HepG2 (cell line): ENCODE results near the gene SLC34A3. TPM values are rescaled to one million over a fixed set of nuclear protein-coding genes. Genes with fewer than 3 reads are reported as not detected.

Source experiments
- DR1 ChIP-seq: sonication (generic); formaldehyde crosslinking; IDR thresholded peaks from 2 replicates; pipeline ENCODE4 v1.8.0; 2021; ENCODE audit warnings: mild to moderate bottlenecking, missing genetic modification reagents, inconsistent platforms
- DRAP1 ChIP-seq: IDR thresholded peaks from 2 replicates; pipeline ENCODE4 v1.6.1; 2016; ENCODE audit warnings: missing genetic modification reagents, missing compliant biosample characterization
- KDM4B ChIP-seq: sonication (generic); formaldehyde crosslinking; IDR thresholded peaks from 2 replicates; pipeline ENCODE4 v1.4.0; 2020; ENCODE audit warnings: missing genetic modification reagents
- MZF1 ChIP-seq: sonication (generic); formaldehyde crosslinking; IDR thresholded peaks from 2 replicates; pipeline ENCODE4 v1.8.1; 2023; ENCODE audit warnings: mild to moderate bottlenecking, missing genetic modification reagents, borderline replicate concordance
- POGK ChIP-seq: sonication (generic); formaldehyde crosslinking; conservative IDR thresholded peaks from 2 replicates; pipeline ENCODE4 v1.8.0; 2022; ENCODE audit warnings: mild to moderate bottlenecking, moderate library complexity, missing genetic modification reagents
- RARA ChIP-seq: IDR thresholded peaks from 2 replicates; pipeline ENCODE4 v1.6.1; 2016; ENCODE audit warnings: missing genetic modification reagents, missing compliant biosample characterization
- THAP8 ChIP-seq: sonication (generic); formaldehyde crosslinking; IDR thresholded peaks from 2 replicates; pipeline ENCODE4 v1.5.1; 2020; ENCODE audit warnings: missing genetic modification reagents, mild to moderate bottlenecking, borderline replicate concordance
- ZNF446 ChIP-seq: sonication (generic); formaldehyde crosslinking; IDR thresholded peaks from 2 replicates; pipeline ENCODE4 v1.5.0; 2020; ENCODE audit warnings: mild to moderate bottlenecking, missing genetic modification reagents
- ZNF451 ChIP-seq: sonication (generic); formaldehyde crosslinking; IDR thresholded peaks from 2 replicates; pipeline ENCODE4 v1.5.0; 2020; ENCODE audit warnings: mild to moderate bottlenecking, missing genetic modification reagents
- ZNF543 ChIP-seq: sonication (generic); formaldehyde crosslinking; IDR thresholded peaks from 2 replicates; pipeline ENCODE4 v1.4.0; 2020; ENCODE audit warnings: mild to moderate bottlenecking, missing genetic modification reagents
- ZNF570 ChIP-seq: sonication (generic); formaldehyde crosslinking; IDR thresholded peaks from 2 replicates; pipeline ENCODE4 v1.4.0; 2020; ENCODE audit warnings: mild to moderate bottlenecking, missing genetic modification reagents, borderline replicate concordance
- ZSCAN20 ChIP-seq: sonication (generic); formaldehyde crosslinking; IDR thresholded peaks from 2 replicates; pipeline ENCODE4 v1.4.0; 2020; ENCODE audit warnings: missing genetic modification reagents, mild to moderate bottlenecking, borderline replicate concordance
- polyA plus RNA-seq, 8 experiments: library from polyadenylated mRNA; depleted of rRNA in 3 of 8; stranded (reverse) in 7 of 8; unstranded in 1 of 8; fragments of >200 nt; fragmentation: Illumina TruSeq in 4 of 8; extraction: Trizol in 4 of 8; gene quantifications; 2 replicates each; pipeline versions ENCODE4 v1.2.1 to v1.2.3, GENCODE V29; 2011 to 2016; ENCODE audit warnings: low read depth in 4 of 8, missing spikeins in 1 of 8, mixed read lengths in 1 of 8; ENCODE audit not compliant: insufficient read depth in 1 of 8
- total RNA-seq, 5 experiments: library from RNA; depleted of rRNA; stranded (reverse); fragments of >200 nt; fragmentation: Illumina TruSeq; extraction: Trizol; gene quantifications; 2 replicates each; pipeline ENCODE4 v1.2.3, GENCODE V29; 2016; ENCODE audit warnings: low read depth in 1 of 5
- TF ChIP-seq, protein P1 (sequence below): sonication (generic); formaldehyde crosslinking; IDR thresholded peaks from 2 replicates; pipeline ENCODE4 v1.8.0; 2023; ENCODE audit warnings: mild to moderate bottlenecking, missing genetic modification reagents
- TF ChIP-seq, protein P2 (sequence below): sonication (generic); formaldehyde crosslinking; IDR thresholded peaks from 2 replicates; pipeline ENCODE4 v1.5.0; 2020; ENCODE audit warnings: mild to moderate bottlenecking, missing genetic modification reagents
- TF ChIP-seq, protein P3 (sequence below): fragments of 450-650 bp; IDR thresholded peaks from 2 replicates; pipeline ENCODE4 v1.6.1; 2016
- TF ChIP-seq, protein P4 (sequence below): IDR thresholded peaks from 2 replicates; pipeline ENCODE4 v1.6.1; 2012; ENCODE audit warnings: low read depth, low read length, improper control_type of control experiment

The SLC34A3 gene
- total and polyA plus RNA-seq, 2 of the 13 experiments (the other 11 are each of a cell fraction or from before 2014, with no cell fraction given): 0.07 to 1.0 TPM

DNA sequence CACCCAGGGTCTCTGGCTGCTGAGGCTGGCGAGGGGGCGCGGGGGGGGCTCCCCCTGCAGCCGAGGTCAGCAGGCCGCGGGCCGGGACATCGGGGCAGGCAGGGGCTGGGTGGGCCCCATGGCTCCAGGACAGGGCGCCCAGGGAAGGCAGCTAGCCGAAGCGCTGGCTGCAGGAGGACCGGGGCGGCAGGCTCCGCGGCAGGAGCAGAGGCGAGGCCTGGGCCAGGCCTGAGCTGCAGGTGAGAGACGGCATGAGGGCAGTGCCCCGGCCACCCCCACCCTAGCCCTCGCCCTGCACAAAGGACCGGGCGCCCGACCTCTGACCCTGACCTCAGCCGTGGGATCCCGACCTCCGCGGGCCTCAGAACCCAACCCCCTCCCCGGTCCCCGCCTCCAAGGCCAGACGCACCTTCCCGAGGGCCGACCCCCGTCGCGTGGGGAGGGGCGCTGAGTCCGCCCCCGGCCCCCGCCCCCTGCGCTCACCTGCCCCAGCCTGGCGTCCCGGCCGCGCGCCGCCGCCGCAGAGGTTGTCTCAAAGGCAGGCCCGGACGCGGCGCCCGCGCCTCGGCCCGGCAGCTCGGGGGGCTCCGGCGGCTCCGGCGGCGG lies 9.1 kb upstream of the SLC34A3 start (continued):
- TF ChIP-seq, protein P1, sequence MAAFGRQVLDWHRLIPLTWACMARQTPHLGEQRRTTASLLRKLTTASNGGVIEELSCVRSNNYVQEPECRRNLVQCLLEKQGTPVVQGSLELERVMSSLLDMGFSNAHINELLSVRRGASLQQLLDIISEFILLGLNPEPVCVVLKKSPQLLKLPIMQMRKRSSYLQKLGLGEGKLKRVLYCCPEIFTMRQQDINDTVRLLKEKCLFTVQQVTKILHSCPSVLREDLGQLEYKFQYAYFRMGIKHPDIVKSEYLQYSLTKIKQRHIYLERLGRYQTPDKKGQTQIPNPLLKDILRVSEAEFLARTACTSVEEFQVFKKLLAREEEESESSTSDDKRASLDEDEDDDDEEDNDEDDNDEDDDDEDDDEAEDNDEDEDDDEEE (CRISPR knock-in tag): no peak
- peak; percentile 72 for TF ChIP-seq RARA (CRISPR knock-in tag)
- no peak for TF ChIP-seq ZNF446 (CRISPR knock-in tag)
- no peak for TF ChIP-seq ZNF570
- no peak for TF ChIP-seq ZNF451 (CRISPR knock-in tag)
- TF ChIP-seq, protein P2, sequence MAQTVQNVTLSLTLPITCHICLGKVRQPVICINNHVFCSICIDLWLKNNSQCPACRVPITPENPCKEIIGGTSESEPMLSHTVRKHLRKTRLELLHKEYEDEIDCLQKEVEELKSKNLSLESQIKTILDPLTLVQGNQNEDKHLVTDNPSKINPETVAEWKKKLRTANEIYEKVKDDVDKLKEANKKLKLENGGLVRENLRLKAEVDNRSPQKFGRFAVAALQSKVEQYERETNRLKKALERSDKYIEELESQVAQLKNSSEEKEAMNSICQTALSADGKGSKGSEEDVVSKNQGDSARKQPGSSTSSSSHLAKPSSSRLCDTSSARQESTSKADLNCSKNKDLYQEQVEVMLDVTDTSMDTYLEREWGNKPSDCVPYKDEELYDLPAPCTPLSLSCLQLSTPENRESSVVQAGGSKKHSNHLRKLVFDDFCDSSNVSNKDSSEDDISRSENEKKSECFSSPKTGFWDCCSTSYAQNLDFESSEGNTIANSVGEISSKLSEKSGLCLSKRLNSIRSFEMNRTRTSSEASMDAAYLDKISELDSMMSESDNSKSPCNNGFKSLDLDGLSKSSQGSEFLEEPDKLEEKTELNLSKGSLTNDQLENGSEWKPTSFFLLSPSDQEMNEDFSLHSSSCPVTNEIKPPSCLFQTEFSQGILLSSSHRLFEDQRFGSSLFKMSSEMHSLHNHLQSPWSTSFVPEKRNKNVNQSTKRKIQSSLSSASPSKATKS: no peak
- peak; percentile 36; the same call in 1 of the 2 replicates for TF ChIP-seq ZNF543 (CRISPR knock-in tag)
- TF ChIP-seq KDM4B (CRISPR knock-in tag): no peak
- TF ChIP-seq, protein P3, sequence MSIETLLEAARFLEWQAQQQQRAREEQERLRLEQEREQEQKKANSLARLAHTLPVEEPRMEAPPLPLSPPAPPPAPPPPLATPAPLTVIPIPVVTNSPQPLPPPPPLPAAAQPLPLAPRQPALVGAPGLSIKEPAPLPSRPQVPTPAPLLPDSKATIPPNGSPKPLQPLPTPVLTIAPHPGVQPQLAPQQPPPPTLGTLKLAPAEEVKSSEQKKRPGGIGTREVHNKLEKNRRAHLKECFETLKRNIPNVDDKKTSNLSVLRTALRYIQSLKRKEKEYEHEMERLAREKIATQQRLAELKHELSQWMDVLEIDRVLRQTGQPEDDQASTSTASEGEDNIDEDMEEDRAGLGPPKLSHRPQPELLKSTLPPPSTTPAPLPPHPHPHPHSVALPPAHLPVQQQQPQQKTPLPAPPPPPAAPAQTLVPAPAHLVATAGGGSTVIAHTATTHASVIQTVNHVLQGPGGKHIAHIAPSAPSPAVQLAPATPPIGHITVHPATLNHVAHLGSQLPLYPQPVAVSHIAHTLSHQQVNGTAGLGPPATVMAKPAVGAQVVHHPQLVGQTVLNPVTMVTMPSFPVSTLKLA: no peak
- no peak for TF ChIP-seq ZSCAN20
- 0 out of 2 replicates have a peak, but pooled peaks have one; percentile 17 for TF ChIP-seq POGK
- no peak for TF ChIP-seq DR1
- no peak for TF ChIP-seq DRAP1 (CRISPR knock-in tag)
- TF ChIP-seq, protein P4, sequence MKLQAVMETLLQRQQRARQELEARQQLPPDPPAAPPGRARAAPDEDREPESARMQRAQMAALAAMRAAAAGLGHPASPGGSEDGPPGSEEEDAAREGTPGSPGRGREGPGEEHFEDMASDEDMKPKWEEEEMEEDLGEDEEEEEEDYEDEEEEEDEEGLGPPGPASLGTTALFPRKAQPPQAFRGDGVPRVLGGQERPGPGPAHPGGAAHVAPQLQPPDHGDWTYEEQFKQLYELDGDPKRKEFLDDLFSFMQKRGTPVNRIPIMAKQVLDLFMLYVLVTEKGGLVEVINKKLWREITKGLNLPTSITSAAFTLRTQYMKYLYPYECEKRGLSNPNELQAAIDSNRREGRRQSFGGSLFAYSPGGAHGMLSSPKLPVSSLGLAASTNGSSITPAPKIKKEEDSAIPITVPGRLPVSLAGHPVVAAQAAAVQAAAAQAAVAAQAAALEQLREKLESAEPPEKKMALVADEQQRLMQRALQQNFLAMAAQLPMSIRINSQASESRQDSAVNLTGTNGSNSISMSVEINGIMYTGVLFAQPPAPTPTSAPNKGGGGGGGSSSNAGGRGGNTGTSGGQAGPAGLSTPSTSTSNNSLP: no peak
- no peak for TF ChIP-seq MZF1 (CRISPR knock-in tag)
- no peak for TF ChIP-seq THAP8 (CRISPR knock-in tag)
